Left lung (tissue), 10 donors: ENCODE results near the gene TBL1XR1. TPM values are rescaled to one million over a fixed set of nuclear protein-coding genes. Genes with fewer than 3 reads are reported as not detected.
A peak's percentile ranks its signal among the peaks of the same experiment; 100 is the strongest.

ENCODE experiments used
- ATAC-seq: fragments of 200-7000 bp; cut with Tn5 transposase; one replicate; pipeline ENCODE4 v1.9.1; 2020; ENCODE audit warnings: moderate library complexity
- DNase-seq, 4 donors: peaks; one replicate each; pipeline ENCODE4 v3.0.0-alpha.2; 2013 to 2020
- H3K27ac ChIP-seq, 2 donors: fragments of 200-600 bp; sonication (generic) in 1 of 2; one replicate each; pipeline versions ENCODE4 v1.5.0 to v1.8.0; 2020 to 2021
- H3K27me3 ChIP-seq, 2 donors: fragments of 200-600 bp; sonication (generic) in 1 of 2; one replicate each; pipeline versions ENCODE4 v1.5.0 to v1.8.0; 2020 to 2021
- H3K36me3 ChIP-seq, 2 donors: fragments of 200-600 bp; sonication (generic) in 1 of 2; one replicate each; pipeline versions ENCODE4 v1.5.0 to v1.8.0; 2020 to 2021
- H3K4me1 ChIP-seq, 2 donors: fragments of 200-600 bp; one replicate each; pipeline ENCODE4 v1.8.0; 2021
- H3K4me3 ChIP-seq, 2 donors: fragments of 200-600 bp; sonication (generic) in 1 of 2; one replicate each; pipeline versions ENCODE4 v1.5.0 to v1.8.0; 2020 to 2021; ENCODE audit warnings: mild to moderate bottlenecking in 1 of 2
- H3K9me3 ChIP-seq, 2 donors: fragments of 200-600 bp; sonication (generic) in 1 of 2; one replicate each; pipeline versions ENCODE4 v1.5.0 to v1.8.0; 2020 to 2021
- intact Hi-C, 2 donors: fragments of 100-400 bp; cut with DNase I; formaldehyde crosslinking; loops; one replicate each; pipeline versions ENCODE4 v1.11.2 to v1.14.2; 2022
- polyA plus RNA-seq, 6 donors: library from polyadenylated mRNA; unstranded; fragments of 120-200 nt; gene quantifications; one replicate each; pipeline ENCODE4 v1.2.1, GENCODE V29; 2013; ENCODE audit not compliant: insufficient read length in 6 of 6
- total RNA-seq, 2 donors: library from RNA; stranded (reverse); fragmentation: NEBNext Ultra II Directional; extraction: Animal tissue kit (Norgen Biotek cat#: 25700); gene quantifications; one replicate each; pipeline ENCODE4 v1.2.1, GENCODE V29; 2021
- TF ChIP-seq, protein P1 (sequence below), 2 donors: fragments of 200-600 bp; sonication (generic) in 1 of 2; IDR thresholded peaks; one replicate each; pipeline versions ENCODE4 v1.5.0 to v1.8.0; 2021; ENCODE audit warnings: antibody characterized with exemption in 2 of 2
- donor health status: DM: no; HTN: yes; CAD: no.
- donor health status: DM: no; HTN: no; CAD: no.

Gene TBL1XR1
- total and polyA plus RNA-seq, 8 donors = 116 to 202 (median 155) TPM

DNA sequence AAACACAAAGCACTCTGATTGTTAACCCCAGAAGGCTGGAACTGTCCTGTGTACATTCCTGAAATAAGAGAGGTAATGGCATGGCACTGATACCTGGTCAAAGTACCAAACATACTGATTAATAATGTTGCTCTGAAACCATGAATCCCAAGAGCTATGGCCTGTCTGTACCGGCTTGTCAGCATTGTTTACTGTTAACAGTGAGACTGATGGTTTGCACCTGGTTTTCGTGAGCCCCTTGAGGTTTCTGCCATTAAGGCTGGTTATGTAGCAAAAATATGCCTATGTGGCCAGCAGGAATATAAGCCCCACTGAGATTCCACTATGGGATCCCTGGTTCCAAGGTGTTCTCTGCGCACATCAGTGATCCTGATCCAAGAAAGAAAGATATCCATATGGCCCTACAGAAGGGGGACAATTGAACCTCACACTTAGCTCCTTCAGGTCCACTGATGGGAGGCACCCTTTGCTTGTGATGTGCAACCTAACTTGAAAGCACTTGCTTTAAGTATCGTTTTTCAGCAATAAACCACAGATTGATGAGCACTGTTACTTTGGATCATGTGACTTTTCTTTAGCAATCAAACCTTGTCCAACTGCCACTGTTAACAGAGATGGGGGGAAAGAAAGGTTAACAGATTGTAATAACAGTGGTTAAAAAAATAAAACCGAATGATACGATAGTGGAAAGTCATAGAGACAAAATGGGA is 65.2 kb downstream of the TBL1XR1 start:
- no peak for DNase-seq
- TF ChIP-seq, protein P1, sequence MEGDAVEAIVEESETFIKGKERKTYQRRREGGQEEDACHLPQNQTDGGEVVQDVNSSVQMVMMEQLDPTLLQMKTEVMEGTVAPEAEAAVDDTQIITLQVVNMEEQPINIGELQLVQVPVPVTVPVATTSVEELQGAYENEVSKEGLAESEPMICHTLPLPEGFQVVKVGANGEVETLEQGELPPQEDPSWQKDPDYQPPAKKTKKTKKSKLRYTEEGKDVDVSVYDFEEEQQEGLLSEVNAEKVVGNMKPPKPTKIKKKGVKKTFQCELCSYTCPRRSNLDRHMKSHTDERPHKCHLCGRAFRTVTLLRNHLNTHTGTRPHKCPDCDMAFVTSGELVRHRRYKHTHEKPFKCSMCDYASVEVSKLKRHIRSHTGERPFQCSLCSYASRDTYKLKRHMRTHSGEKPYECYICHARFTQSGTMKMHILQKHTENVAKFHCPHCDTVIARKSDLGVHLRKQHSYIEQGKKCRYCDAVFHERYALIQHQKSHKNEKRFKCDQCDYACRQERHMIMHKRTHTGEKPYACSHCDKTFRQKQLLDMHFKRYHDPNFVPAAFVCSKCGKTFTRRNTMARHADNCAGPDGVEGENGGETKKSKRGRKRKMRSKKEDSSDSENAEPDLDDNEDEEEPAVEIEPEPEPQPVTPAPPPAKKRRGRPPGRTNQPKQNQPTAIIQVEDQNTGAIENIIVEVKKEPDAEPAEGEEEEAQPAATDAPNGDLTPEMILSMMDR (IDR thresholded peaks at IDR 0.05) = no peak
- Histone ChIP-seq H3K27ac (no peak overlapping the region), H3K9me3 (no peaks in the 10 kb centered on the region), H3K27me3 (no peaks in the 10 kb centered on the region), H3K4me1 (peaks cover 6 to 36% of the 10 kb centered on the region in 2 donors), H3K36me3 (no peaks in the 10 kb centered on the region), H3K4me3 (no peak overlapping the region)
- no peak for ATAC-seq
- intact Hi-C loops = no loop called here

DNA sequence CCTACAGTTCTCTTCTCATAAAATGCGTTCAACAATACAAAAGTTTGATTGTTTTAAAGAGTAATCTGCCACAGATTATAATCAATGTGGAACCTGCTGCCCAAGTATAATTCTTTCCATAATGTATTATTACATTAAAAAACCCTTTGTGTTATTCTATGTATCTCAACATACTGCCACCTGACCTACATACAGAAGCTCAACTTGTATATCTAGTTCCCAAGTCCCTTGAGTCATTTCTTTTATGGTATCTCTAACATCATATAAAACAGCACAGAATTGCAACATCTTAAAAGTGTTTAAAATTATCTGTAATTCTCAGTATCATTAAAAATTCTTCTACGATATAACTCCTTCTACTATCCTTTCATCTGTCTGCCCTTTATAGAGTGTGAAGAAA is 70.3 kb downstream of the TBL1XR1 start:
- ATAC-seq (no peak), DNase-seq (no peak)
- TF ChIP-seq, protein P1 (IDR thresholded peaks at IDR 0.05) = no peak
- intact Hi-C loops = loop anchor here in 1 of 2 donors (10.0 kb wide), 1 partner anchor 58 kb away; no protein-coding TSS in a partner anchor
- no peaks in the 10 kb centered on the region for H3K36me3 ChIP-seq
- H3K27me3 ChIP-seq = no peaks in the 10 kb centered on the region
- H3K4me3 ChIP-seq = no peak overlapping the region
- no peaks in the 10 kb centered on the region for H3K9me3 ChIP-seq
- peaks cover 4 to 34% of the 10 kb centered on the region in 2 donors for H3K4me1 ChIP-seq
- no peak overlapping the region for H3K27ac ChIP-seq

DNA sequence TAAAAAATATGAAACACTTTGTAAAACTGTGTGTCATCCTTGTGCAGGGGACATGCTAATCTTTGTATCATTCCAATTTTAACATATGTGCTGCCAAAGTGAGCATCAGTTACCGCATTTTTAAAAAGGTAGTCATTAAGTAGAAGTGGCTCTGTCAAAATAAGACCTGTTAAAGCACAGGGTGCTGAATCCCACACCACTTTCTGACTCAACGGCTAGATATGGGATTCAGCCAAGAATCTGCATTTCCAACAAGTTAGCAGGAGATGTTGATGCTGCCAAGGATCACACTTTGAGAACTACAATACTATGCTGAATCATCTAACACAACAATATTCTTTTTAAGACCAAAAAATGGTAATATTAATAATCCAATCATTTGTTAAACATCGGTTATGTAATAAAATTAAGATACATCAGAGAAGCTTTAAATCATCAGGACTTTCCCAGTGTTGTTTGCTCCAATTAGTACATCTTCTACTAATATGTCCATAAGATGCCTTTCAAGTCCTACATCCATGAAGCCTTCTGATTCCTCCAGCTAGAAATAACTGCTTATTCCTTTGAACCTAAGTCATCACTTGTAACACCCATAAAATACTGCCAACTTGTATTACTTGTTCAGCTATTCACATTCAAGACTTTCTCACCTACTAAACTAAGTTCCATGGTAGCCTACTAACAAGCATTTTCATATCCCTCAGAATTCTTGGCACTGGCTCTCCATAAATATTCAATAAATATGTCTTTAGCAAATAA is 71.1 kb downstream of the TBL1XR1 start:
- H3K27ac ChIP-seq = no peak overlapping the region
- intact Hi-C loops = loop anchor here in 1 of 2 donors (10.0 kb wide), 1 partner anchor 59 kb away; no protein-coding TSS in a partner anchor
- no peak overlapping the region for H3K4me3 ChIP-seq
- H3K4me1 ChIP-seq = peaks cover 0 to 42% of the 10 kb centered on the region in 2 donors
- ATAC-seq = peak; percentile 44
- no peaks in the 10 kb centered on the region for H3K36me3 ChIP-seq
- no peaks in the 10 kb centered on the region for H3K27me3 ChIP-seq
- TF ChIP-seq, protein P1 (IDR thresholded peaks at IDR 0.05) = no peak
- H3K9me3 ChIP-seq = no peaks in the 10 kb centered on the region
- DNase-seq = no peak

GRCh38 chr3:177124882-177125281 is 72.4 kb downstream of the TBL1XR1 start:
- Histone ChIP-seq H3K4me1 (peaks cover 0 to 50% of the 10 kb centered on the region in 2 donors), H3K4me3 (no peak overlapping the region), H3K36me3 (no peaks in the 10 kb centered on the region), H3K27ac (no peak overlapping the region), H3K27me3 (no peaks in the 10 kb centered on the region), H3K9me3 (no peaks in the 10 kb centered on the region)
- DNase-seq = no peak
- intact Hi-C loops = loop anchor here in 1 of 2 donors (10.0 kb wide), 1 partner anchor 60 kb away; no protein-coding TSS in a partner anchor
- TF ChIP-seq, protein P1 (IDR thresholded peaks at IDR 0.05) = no peak
- ATAC-seq = no peak

- TF ChIP-seq, protein P1 (IDR thresholded peaks at IDR 0.05) = no peak
- intact Hi-C loops = loop anchor here in 1 of 2 donors (10.0 kb wide), 1 partner anchor 61 kb away; no protein-coding TSS in a partner anchor
Observed at GRCh38 chr3:177123822-177124221, 73.5 kb downstream of the TBL1XR1 start.

More at GRCh38 chr3:177123822-177124221, 73.5 kb downstream of the TBL1XR1 start:
- no peak overlapping the region for H3K27ac ChIP-seq
- ATAC-seq (no peak), DNase-seq (no peak)
- H3K27me3 ChIP-seq = no peaks in the 10 kb centered on the region
- no peak overlapping the region for H3K4me3 ChIP-seq
- H3K4me1 ChIP-seq = peaks cover 0 to 44% of the 10 kb centered on the region in 2 donors
- no peaks in the 10 kb centered on the region for H3K36me3 ChIP-seq
- H3K9me3 ChIP-seq = no peaks in the 10 kb centered on the region
